Ecto neural progenitor cell (in vitro differentiated cells): ENCODE results near the gene PHAX.
"Not testable (repeated sequence)": the region's sequence is repeated elsewhere in the genome, so short reads cannot be mapped to it uniquely, and the experiment has no call there.

Experiments used
- DNase-seq: peaks from one replicate; pipeline ENCODE4 v3.0.0-alpha.2; 2018; ENCODE audit warnings: low spot score

The PHAX gene, protein sequence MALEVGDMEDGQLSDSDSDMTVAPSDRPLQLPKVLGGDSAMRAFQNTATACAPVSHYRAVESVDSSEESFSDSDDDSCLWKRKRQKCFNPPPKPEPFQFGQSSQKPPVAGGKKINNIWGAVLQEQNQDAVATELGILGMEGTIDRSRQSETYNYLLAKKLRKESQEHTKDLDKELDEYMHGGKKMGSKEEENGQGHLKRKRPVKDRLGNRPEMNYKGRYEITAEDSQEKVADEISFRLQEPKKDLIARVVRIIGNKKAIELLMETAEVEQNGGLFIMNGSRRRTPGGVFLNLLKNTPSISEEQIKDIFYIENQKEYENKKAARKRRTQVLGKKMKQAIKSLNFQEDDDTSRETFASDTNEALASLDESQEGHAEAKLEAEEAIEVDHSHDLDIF

DNA sequence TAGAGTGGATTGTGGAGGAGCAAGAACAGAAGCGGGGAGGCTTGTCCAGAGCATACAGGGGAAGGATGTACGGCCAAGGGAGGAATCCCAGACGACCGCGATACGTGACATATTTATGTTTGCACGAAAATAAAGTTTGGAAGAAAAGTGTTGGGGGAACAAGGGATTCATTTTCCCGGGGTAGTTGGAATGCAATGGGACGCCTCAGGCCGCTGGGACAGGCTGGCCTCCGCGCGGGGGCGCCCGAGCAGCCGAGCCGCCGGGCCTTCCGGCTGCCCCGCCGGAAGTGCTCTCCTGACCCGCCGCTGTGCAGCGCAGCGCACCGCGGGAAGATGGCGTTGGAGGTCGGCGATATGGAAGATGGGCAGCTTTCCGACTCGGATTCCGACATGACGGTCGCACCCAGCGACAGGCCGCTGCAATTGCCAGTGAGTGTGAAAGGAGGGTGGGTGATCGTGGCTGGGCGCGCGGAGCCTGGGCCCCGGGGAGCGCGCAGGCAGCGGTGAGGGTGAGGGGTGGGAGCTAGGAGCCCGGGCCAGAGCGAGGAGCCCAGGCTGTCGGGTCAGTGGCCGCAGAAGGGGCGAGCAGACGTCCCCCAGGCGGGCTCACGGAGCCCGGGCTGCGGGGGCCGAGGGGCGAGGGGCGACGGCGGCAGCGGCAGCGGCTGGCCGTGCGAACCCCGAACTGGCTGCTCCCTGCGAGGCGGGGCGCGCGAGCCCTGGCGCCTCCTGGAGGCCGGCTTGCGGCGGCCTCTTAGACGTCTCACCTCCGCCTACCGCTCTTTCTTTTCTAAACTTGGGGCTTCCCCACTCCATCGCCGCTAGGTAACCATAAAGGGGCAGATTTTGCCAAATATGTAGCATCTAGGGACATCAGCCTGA, at the start of gene PHAX:
TSS of gene PHAX (plus strand) at position 317 of the 881 bp plus-strand sequence. CDS start at position 333, 16 bp downstream.
- DNase-seq: peak; percentile 89

DNA sequence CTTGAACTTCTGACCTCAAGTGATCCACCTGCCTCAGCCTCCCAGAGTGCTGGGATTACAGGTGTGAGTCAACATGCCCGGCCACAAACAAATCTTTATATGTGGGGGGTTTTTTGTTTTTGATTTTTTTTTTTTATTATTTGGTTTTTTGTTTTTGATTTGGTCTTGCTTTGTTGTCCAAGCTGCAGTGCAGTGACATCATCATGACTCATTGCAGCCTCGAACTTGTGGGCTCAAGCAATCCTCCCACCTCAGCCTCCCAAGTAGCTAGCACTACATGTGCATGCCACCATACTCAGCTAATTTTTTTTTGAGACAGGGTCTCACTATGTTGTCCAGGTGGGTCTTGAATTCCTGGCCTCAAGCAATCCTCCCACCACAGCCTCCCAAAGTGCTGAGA, 48.1 kb upstream of the PHAX start:
- DNase-seq: no peak

DNA sequence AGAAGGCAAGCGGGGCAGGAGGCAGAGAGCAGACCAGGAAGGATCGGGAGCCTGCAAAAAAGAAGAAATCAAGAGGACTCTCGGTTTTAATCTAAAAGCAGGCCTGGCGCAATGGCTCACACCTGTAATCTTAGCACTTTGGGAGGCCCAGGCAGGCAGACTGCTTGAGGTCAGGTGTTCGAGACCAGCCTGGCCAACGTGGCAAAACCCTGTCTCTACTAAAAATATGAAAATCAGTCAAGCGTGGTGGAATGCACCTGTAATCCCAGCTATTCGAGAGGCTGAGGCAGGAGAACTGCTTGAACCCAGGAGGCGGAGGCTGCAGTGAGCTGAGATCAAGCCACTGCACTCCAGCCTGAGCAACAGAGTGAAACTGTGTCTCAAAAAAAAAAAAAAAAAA, 45.6 kb upstream of the PHAX start:
- DNase-seq: not testable (repeated sequence)

DNA sequence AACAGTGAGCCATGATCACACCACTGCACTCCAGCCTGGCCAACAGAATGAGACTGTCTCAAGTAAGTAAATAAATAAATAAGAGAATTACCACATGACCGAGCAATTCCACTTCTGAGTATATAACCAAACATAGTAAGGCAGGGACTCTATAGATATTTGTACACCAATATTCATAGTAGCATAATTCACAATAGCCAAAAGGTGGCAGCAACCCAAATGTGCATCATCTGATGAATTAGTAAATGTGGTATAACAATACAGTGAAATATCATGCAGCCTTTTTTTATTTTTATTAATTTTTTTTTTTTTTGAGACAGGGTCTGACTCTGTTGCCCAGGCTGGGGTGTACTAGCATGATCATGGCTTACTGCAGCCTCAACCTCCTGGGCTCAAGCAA, 38.8 kb upstream of the PHAX start:
- no peak for DNase-seq

DNA sequence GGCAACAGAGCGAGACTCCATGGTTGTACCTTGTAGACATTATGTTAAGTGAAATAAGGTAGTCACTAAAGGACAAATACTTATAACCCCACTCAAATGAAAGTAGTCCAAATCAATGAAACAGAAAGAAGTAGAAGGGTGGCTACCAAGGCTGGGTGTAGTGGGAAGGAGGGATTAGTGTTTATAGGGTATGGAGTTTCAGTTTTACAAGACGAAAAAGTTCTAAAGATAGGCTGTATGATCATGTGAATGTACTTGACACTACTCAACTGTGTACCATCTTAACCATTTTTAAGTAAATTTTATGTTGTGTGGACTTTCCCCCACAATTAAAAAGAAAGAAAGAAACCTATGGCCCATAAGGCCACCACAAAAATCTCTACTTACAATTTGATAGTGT, 37.9 kb upstream of the PHAX start:
- DNase-seq: no peak

DNA sequence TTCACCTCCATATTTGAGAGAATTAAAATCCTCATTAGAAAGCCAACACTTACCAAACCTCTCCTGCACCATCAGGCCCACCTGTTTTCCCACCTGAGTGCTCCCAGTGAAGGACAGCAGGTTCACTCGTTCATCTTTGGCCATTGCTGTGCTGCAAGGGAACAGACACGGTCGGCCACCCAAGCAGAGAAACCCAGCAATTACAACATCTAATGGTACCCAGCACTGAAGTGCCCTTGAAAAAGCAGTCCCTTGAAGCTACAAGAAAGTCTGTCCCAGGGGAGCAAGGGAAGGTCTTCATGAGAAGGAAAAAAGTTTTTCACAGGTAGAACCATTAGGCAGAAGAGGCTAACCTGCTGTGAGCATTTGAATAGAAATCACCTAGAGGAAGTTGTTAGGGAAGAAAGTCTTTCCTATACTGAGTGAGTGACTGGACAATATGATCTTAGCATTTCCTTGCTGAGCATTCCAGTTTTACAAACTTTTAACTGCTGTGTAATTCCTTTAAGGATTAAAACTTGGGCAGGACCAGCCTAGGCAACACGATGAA, 32.5 kb upstream of the PHAX start:
- no peak for DNase-seq

DNA sequence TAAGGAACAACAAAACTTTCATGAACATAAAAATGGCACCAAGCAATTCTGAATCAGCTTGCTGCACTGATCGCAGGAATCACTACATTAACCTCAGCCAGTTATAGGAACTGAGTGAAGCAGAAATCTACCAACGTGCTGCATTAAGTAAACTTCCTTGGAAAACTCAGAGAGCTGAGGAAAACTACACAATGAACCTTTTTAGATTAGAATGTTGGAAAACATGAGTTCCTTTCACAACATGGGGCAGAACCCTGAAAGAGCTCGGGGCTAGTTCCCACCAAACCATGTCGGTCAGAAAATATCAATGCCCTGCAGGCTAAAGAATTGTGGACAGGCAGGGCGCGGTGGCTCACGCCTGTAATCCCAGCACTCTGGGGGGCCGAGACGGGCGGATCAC, 25.1 kb upstream of the PHAX start:
- no peak for DNase-seq

DNA sequence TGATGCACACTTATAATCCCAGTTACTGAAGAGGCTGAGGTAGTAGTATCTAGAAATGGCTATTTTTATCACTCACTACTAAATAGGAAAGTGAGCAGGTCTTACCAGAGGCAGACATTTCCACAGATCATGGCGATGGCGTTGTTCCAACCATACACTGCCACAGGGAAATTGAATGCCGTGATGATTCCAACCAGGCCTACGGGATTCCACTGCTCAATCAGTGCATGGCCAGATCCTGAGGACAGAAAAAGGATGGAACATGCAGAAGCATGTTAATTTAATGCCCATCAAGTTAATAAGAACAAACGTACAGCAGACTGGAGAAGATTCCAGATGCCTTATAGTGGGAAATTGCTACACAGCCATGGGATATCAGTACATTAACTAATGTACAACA, 23.8 kb upstream of the PHAX start:
- DNase-seq: no peak

DNA sequence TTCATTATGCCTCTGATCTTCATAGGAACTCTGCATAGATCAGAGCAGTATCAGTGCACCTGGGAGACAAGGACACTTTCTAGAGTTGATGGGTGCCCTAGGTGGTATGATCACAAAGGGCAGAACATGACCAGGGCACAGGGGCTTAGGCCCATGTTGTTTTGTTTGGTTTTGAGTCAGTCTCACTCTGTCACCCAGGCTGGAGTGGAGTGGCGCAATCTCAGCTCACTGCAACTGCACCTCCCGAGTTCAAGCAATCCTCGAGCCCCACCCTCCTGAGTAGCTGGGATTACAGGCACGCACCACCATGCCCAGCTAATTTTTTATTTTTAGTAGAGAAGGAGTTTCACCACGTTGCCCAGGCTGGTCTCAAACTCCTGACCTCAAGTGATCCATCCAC, 23.3 kb upstream of the PHAX start:
- no peak for DNase-seq

DNA sequence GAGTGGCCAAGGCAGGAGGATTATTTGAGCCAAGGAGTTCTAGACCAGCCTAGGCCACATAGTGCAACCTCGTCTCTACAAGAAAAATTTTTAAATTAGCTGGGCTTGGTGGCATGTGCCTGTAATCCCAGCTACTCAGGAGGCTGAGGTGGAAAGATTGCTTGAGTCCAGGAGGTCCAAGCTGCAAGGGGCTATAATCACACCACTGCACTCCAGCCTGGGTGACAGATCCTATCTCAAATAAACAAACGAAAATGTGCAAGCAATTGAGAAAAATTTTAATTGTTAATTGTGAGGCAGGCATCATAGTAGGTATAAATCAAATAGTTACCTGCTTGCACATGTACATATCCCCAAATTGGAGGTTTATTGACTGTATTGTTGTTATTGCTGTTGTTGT, 21.0 kb upstream of the PHAX start:
- no peak for DNase-seq

DNA sequence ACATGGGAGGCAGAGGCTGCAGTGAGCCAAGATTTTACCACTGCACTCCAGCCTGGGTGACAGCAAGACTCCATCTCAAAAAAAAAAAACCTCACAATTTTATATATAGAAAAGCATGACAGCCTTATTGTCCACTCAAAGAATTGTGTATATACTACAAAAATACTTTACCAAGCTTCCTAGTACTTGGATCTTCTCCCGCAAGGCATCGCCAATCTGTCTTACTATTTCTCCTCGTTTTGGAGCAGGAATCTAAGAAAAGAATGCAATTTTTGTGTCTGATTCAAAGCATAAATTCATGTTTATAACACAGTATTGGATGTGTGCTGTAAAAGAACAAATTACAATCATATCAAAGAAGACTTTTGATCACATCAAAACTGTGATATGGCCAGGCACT, 17.0 kb upstream of the PHAX start:
- no peak for DNase-seq

DNA sequence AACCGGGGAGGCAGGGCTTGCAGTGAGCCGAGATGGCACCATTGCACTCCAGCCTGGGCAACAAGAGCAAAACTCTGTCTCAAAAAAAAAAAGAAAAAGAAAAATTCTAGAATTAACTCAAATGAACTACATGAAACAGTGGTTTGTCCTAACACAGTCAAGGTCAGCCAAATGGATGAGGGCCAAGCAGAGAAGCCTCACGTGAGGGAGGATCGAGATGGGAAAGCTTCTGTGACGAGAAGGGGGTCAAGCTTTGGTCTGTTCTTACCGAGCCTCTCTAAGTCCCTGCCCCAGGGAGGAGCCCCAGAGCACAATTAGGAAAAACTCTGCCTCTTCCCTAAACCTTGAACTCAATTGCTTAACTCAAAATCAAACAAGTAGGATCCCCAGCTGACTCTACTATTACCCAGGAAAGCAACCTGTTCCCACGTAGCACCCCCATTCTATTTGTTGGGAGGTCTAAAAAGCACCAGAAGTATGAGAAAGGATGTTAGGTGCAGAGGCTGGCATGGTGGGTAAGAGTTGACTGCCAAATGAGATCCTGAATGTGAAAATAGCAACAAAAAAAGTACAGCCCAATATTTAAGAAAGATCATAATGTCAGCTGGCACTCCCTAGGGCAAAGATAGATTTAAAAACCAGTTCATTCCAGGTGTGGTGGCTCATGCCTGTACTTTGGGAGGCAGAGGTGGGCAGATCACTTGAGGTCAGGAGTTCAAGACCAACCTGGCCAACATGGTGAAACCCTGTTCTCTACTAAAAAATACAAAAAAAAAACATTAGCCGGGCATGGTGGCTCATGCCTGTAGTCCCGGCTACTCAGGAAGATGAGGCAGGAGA, 13.0 kb upstream of the PHAX start:
- no peak for DNase-seq

DNA sequence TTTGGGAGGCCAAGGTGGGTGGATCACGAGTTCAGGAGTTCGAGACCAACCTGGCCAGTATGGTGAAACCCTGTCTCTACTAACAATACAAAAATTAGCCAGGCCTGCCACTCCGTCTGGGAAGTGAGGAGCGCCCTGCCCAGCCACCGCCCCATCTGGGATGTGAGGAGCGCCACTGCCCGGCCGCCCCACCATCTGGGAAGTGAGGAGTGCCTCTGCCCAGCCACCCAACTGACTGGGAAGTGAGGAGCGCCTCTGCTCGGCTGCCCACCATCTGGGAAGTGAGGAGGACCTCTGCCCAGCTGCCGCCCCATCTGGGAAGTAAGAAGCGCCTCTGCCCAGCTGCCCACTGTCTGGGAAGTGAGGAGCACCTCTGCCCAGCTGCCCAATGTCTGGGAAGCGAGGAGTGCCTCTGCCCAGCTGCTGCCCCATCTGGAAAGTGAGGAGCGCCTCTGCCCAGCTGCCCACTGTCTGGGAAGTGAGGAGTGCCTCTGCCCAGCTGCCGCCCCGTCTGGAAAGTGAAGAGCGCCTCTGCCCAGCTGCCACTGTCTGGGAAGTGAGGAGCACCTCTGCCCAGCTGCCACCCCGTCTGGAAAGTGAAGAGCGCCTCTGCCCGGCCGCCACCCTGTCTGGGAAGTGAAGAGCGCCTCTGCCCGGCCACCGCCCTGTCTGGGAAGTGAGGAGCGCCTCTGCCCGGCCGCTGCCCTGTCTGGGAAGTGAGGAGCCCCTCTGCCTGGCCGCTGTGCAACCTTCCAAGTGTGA, 11.0 kb upstream of the PHAX start:
- no peak for DNase-seq

DNA sequence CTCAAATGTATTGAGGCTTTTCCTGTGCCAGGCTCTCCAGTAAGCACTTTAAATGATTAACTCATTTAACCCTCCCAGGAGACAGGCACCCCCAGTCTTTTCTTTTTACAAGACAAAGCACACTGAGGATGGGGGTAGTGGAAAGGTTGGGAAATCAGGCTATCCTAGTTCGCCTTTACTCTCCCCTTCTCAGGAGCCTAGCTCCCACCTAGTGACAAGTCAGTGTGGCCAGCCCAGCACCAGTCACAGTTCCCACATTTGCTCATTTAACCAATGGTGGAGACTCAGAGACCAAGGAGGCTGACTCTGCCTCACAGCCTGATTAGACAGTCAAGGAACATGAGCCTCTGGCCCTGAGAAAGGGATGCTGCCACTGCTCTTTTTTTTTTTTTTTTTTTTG, 9.2 kb upstream of the PHAX start:
- DNase-seq: no peak

DNA sequence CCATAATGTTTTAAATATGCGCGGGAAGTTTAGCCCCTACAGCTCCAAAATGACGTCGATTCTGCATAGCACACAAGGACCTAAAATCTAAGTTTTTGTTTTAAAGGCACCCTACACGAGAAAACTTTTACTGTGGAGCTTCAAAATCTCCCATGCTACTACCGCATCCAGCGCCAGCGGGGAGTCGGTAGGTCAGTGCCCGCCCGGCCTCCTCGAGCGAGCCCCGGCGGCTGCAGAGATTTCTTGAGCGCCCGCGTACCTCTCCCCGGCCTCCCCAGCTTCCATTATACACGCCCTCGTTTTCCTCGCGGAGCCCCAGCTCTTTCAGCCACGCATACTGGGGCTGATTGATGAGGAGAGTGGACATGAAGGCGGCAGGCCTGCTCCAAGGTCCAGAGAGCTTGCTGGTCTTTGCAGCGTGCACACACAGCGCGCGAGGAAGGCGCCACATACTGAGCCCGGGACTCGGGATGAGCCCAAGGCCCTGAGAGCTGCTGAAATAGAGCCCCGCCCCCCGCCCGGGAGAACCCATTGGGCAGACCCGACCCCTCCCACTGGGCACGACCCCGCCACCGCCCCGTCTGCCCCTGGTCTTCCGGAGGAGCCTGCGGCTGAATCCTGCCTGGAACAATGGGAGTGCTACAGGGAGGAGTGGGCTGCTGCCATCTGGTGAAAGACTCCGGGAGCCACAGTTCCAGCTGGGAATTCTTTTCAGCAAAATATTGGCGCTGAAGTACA, 5.8 kb upstream of the PHAX start, which contains the start of gene ALDH7A1:
TSS of gene ALDH7A1 (minus strand) at position 472 of the 738 bp plus-strand sequence. CDS start at position 451, 21 bp downstream.
- DNase-seq: peak; percentile 98

DNA sequence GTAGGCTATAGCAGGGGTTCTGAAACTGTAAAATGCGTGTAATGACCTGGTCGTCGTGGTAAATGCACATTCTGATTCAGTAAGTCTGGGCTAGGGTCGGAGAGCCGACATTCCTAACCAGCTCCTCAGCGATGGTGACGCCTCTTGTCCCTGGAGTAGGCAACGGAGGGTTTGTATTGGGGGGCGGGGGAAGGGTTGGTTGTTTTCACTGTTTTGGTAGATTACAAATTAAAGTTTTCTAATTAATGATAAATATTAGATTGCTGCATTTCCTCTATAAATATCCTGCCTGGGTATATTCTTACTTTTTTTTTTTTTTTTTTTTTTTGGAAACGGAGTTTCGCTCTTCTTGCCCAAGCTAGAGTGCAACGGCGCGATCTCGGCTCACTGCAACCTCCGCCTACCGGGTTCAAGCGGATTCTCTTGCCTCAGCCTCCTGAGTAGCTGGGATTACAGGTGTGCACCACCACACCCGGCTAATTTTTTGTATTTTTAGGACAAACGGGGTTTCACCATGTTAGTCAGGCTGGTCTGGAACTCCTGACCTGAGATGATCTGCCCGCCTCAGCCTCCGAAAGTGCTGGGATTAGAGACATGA, 5.2 kb upstream of the PHAX start:
- no peak for DNase-seq

DNA sequence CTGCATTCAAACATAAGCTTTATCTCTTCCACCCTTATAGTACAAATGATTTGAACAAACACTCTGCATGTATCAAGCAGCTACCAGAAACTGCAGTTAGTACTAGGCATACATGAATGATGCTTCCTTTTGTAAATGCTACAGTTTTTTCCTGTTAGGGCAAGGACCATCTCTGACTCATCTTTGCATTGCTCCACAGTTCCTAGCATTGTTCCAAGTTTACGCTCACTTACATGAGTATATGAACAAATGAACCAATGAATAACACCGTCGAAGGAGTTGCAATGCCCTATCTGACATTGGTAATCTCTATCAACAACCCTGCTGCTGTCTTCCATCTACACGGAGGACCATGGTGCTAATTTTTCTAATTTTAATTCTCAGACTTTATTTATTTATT, 3.6 kb upstream of the PHAX start:
- no peak for DNase-seq

DNA sequence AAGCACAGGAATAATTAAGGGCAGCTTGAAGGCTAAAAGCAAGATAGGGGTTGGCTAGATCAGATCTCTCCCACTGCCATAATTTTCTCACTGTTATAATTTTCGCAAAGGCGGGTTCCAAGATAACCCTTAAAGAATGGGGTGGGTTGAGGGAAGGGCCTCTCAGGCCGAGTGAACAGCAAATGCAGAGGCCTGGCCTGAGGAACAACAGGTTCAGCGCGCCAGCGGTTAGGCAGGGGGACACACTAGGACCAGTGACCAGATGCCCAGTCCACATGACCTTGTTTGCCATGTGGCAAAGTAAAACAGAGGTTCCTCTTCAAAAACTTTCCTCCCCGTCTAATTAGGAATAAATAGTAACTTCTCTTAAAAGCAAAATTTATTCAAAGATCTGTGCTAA, 1.2 kb upstream of the PHAX start:
- no peak for DNase-seq

DNA sequence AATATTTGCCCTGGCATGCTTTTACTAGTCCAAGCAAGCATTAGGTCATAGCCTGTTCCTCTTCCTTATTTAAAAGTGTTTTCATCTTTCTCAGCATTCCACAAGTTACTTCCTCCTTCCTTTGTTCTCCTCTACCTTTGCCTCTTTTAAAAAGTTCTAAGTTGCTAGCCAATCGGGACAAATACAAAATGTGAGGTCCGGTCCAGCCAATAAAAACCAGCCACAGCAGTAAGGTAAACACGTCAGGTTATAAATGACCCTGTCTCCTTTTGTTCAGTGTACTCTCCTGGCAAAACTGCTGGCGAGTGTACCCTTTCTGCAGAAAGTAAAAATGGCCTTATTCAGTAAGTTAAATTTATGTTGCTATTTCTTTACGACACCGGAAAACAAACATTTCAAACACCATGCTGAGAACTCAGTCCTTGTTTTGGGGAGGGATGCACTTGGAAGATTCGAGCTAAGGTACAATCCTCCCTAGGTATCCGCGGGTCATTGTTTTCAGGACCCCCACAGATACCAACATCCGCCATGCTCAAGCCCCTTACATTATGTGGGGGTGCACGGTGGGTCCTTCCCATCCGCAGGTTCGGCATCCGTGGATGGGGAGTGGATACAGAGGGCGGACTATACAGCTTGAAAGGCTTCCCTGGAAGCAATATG, 646 bp upstream of the PHAX start:
- not testable (repeated sequence) for DNase-seq
